ENCODE data around the gene SPO11.
"Not testable (repeated sequence)": the region's sequence is repeated elsewhere in the genome, so short reads cannot be mapped to it uniquely, and the experiment has no call there.

- TF ChIP-seq, protein P1, sequence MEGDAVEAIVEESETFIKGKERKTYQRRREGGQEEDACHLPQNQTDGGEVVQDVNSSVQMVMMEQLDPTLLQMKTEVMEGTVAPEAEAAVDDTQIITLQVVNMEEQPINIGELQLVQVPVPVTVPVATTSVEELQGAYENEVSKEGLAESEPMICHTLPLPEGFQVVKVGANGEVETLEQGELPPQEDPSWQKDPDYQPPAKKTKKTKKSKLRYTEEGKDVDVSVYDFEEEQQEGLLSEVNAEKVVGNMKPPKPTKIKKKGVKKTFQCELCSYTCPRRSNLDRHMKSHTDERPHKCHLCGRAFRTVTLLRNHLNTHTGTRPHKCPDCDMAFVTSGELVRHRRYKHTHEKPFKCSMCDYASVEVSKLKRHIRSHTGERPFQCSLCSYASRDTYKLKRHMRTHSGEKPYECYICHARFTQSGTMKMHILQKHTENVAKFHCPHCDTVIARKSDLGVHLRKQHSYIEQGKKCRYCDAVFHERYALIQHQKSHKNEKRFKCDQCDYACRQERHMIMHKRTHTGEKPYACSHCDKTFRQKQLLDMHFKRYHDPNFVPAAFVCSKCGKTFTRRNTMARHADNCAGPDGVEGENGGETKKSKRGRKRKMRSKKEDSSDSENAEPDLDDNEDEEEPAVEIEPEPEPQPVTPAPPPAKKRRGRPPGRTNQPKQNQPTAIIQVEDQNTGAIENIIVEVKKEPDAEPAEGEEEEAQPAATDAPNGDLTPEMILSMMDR (IDR thresholded peaks at IDR 0.05): not testable (repeated sequence)
- TF ChIP-seq POLR2A (IDR thresholded peaks at IDR 0.05): not testable (repeated sequence)
Measured at GRCh38 chr20:57348200-57348921, 18.8 kb downstream of the SPO11 start.

Data from Peyer's patch (tissue), 4 donors.